ENCODE results near the gene DNAJC15. TPM values are rescaled to one million over a fixed set of nuclear protein-coding genes. Genes with fewer than 3 reads are reported as not detected.

Gene DNAJC15
- total and polyA plus RNA-seq, 2 of the 8 experiments (the other 6 are each of a cell fraction or from before 2014, with no cell fraction given) = 5.8 to 20.8 TPM

GRCh38 chr13:43003729-43004128 lies 19.7 kb upstream of the DNAJC15 start:
- H2BK15ac ChIP-seq (ENCODE audit: low read length) = no peak overlapping the region
- no peak overlapping the region for H3K56ac ChIP-seq (replicated peaks; ENCODE audit: insufficient read length, low read depth, low read length)
- CTCF ChIA-PET (ENCODE audit: partially characterized antibody) = no interaction called here
- no peaks in the 10 kb centered on the region for H3K27me3 ChIP-seq (replicated peaks in 1 of 4; ENCODE audit: control insufficient read depth in 3 of 4, extremely low read depth in 1 of 4, insufficient read depth in 3 of 4, low read length in 3 of 4)
- POLR2A ChIA-PET (ENCODE audit: partially characterized antibody) = no interaction called here
- H2AK5ac ChIP-seq (ENCODE audit: low read depth, low read length) = no peak overlapping the region
- no peaks in the 10 kb centered on the region for H3K79me1 ChIP-seq (ENCODE audit: low read depth, low read length)
- H2BK5ac ChIP-seq (ENCODE audit: low read depth, low read length) = no peak overlapping the region
- H3K18ac ChIP-seq (ENCODE audit: extremely low read depth, low read length) = no peak overlapping the region
- no peak overlapping the region for H3K4me3 ChIP-seq (ENCODE audit: extremely low read depth in 1 of 4, insufficient read depth in 2 of 4, low read depth in 3 of 4, low read length in 4 of 4)
- 90% methylated on average over 6 of the region's 6 CpGs; no CpG with 5 or more reads in 1 of the 2 experiments for WGBS, 2 experiments (ENCODE audit: extremely low coverage in 1 of 2, insufficient coverage in 1 of 2, insufficient read length in 1 of 2, insufficient replicate concordance in 2 of 2, low coverage in 1 of 2, low lambda C conversion rate in 2 of 2, missing lambda C conversion rate in 1 of 2)
- no peaks in the 10 kb centered on the region for H3K23me2 ChIP-seq (ENCODE audit: low read depth, low read length)
- FAIRE-seq (no peak), DNase-seq (ENCODE audit: low read depth in 1 of 2, low spot score in 2 of 2) (no peak)
- no peaks in the 10 kb centered on the region for H3K36me3 ChIP-seq (ENCODE audit: control insufficient read depth in 2 of 4, insufficient read depth in 4 of 4, low read length in 3 of 4)
- no peak overlapping the region for H3K27ac ChIP-seq (ENCODE audit: low read depth, low read length)
- no peak overlapping the region for H2BK12ac ChIP-seq (ENCODE audit: low read depth, low read length)
- no peak overlapping the region for H3K9ac ChIP-seq (replicated peaks in 1 of 4; ENCODE audit: extremely low read depth in 1 of 4, low read depth in 3 of 4, low read length in 3 of 4)
- no peak overlapping the region for H4K8ac ChIP-seq (ENCODE audit: extremely low read depth, insufficient read depth, low read length)
- no peak overlapping the region for H3K4me2 ChIP-seq (ENCODE audit: insufficient read depth in 1 of 2, low read depth in 2 of 2, low read length in 2 of 2)
- H2AFZ ChIP-seq (ENCODE audit: low read length) = no peak overlapping the region
- no peak overlapping the region for H4K5ac ChIP-seq (ENCODE audit: insufficient read length, low read depth, low read length)
- no peak overlapping the region for H3K23ac ChIP-seq (ENCODE audit: insufficient read length)
- no peak overlapping the region for H3K4ac ChIP-seq (replicated peaks; ENCODE audit: insufficient read length, low read depth, low read length)
- H3K4me1 ChIP-seq (replicated peaks in 1 of 4; ENCODE audit: control insufficient read depth in 3 of 4, insufficient read depth in 4 of 4, low read length in 3 of 4) = peaks cover 0 to 4% (median 0%) of the 10 kb centered on the region in 4 experiments; a peak in 2 of 7 replicates
- no peak overlapping the region for H4K91ac ChIP-seq (replicated peaks; ENCODE audit: insufficient read length, low read length)
- no peaks in the 10 kb centered on the region for H4K20me1 ChIP-seq (replicated peaks in 1 of 2; ENCODE audit: control insufficient read depth in 1 of 2, insufficient read depth in 2 of 2, low read length in 2 of 2)
- H3K14ac ChIP-seq (ENCODE audit: insufficient read length) = no peak overlapping the region
- H3K9me3 ChIP-seq (ENCODE audit: insufficient read depth in 2 of 2, low read depth in 1 of 2, low read length in 1 of 2) = no peaks in the 10 kb centered on the region
- no peak overlapping the region for H2BK120ac ChIP-seq (replicated peaks; ENCODE audit: low read depth, low read length)
- no peak overlapping the region for H2BK20ac ChIP-seq (ENCODE audit: low read length)
- no peaks in the 10 kb centered on the region for H3K79me2 ChIP-seq (ENCODE audit: control insufficient read depth in 1 of 2, insufficient read depth in 2 of 2, low read length in 2 of 2)
- TF ChIP-seq CTCF (IDR thresholded peaks at IDR 0.05; ENCODE audit: control extremely low read depth in 1 of 3, insufficient read depth in 1 of 3, low read depth in 1 of 3, low read length in 3 of 3) = no peak
- TF ChIP-seq SIN3A (conservative IDR thresholded peaks at IDR 0.05 in 1 of 2, IDR thresholded peaks at IDR 0.05 in 1 of 2; ENCODE audit: low read depth in 1 of 2, low read length in 2 of 2) = no peak
- no peak for TF ChIP-seq FOSL1 (IDR thresholded peaks at IDR 0.05; ENCODE audit: insufficient read depth, low read depth, low read length)
- TF ChIP-seq ASH2L (IDR thresholded peaks at IDR 0.05; ENCODE audit: low read length) = no peak
- no peak for TF ChIP-seq PHF8 (conservative IDR thresholded peaks at IDR 0.05; ENCODE audit: low read depth, low read length)
- no peak for TF ChIP-seq HDAC2 (IDR thresholded peaks at IDR 0.05; ENCODE audit: borderline replicate concordance in 1 of 2, low read depth in 2 of 2, low read length in 2 of 2)
- no peak for TF ChIP-seq EP300 (IDR thresholded peaks at IDR 0.05; ENCODE audit: borderline replicate concordance in 1 of 2, low read depth in 2 of 2, low read length in 2 of 2)
- no peak for TF ChIP-seq USF2 (IDR thresholded peaks at IDR 0.05; ENCODE audit: low read length)
- no peak for TF ChIP-seq RFX5 (IDR thresholded peaks at IDR 0.05; ENCODE audit: borderline replicate concordance, low read depth, low read length)
